ENCODE measurements around the gene CACFD1. TPM values are rescaled to one million over a fixed set of nuclear protein-coding genes. Genes with fewer than 3 reads are reported as not detected.

CACFD1 gene
- polyA plus RNA-seq, 1 donor from 2014 or later, result 15.9 TPM

DNA sequence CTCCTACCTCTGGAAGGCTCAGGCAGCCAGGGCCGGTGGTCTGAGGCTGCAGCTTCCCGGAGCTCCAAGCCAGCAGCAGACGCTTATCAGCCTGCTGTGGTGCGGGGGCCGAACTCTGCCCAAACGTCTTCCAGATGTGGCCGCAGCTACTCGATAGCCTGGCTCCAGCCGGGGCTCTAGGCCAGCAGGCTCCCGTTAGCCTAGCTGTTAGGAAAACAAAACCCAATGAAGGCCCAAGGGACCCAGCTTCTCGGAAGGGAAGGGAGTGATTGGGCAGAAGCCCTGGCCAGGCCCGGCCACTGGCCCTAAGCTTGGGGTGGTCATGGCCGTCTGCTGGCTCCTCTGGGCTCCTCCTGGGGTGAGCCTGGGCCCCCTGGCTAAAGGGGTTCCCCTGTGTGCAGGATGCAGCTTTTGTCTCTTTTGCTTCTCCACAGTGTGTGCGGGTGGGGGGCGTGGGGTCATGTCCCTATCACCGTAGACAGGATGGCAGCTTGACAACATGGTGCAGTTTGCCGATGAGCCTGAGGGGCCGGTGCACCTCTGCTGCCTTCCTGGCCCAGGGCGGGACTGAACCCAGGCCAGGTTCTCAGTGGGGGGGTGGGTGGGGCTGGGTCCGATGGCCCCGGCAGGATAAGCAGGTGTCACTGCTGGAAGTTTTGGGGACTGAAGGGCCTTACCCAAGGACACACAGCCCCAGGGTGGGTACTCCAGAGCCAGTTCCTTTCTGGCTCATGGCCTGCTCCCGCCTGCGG, 46.3 kb downstream of the CACFD1 start:
- Mint-ChIP-seq H3K4me1 (peaks cover 0 to 4% (median 0%) of the 10 kb centered on the region in 3 donors), H3K27ac (no peak overlapping the region), H3K27me3 (peaks cover 21% of the 10 kb centered on the region), H3K9me3 (peaks cover 0 to 21% (median 14%) of the 10 kb centered on the region in 3 donors), H3K4me3 (no peak overlapping the region), H3K36me3 (no peaks in the 10 kb centered on the region)

GRCh38 chr9:133506653-133507038, 46.9 kb downstream of the CACFD1 start:
- peaks cover 0 to 4% (median 0%) of the 10 kb centered on the region in 3 donors for H3K4me1 Mint-ChIP-seq
- no peaks in the 10 kb centered on the region for H3K36me3 Mint-ChIP-seq
- H3K4me3 Mint-ChIP-seq, result no peak overlapping the region
- peaks cover 21% of the 10 kb centered on the region for H3K27me3 Mint-ChIP-seq
- peaks cover 0 to 15% (median 10%) of the 10 kb centered on the region in 3 donors for H3K9me3 Mint-ChIP-seq
- no peak overlapping the region for H3K27ac Mint-ChIP-seq

DNA sequence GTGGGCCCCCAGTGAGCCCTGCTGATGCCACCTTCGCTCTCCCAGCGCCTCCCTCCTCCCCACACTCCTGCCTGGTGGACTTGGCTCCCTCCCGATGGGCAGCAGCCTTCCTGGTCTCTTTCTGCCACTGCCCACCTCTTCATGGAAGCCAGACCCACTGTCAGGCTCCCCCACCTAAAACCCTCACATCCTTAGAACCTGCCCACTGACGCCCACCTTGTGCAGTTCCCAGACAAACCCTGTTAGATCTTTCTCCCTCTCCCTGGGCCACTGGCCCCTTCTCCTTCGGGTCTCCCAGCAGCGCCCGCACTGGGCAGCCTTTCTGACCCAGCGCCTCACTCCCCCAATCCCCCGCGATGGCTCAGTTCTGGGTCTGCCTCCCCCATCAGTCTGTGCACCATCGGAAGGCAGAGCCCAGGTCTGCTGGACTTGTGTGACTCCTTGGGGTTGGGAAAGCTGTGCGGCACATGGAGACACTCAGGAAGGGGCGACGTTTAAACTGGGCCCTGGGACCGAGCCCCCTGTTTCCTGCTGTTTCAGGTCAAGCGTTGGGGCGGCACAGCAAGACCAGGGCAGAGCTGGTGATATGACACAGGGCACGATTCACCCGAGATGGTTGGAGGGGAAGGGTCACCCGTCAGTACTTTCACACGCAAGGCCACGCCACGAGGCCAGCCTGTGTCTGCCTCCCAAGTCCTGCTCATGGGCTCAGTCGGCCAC, 47.6 kb downstream of the CACFD1 start:
- H3K27ac Mint-ChIP-seq, result no peak overlapping the region
- H3K9me3 Mint-ChIP-seq, result peaks cover 0 to 8% (median 7%) of the 10 kb centered on the region in 3 donors
- H3K4me1 Mint-ChIP-seq, result peaks cover 0 to 4% (median 0%) of the 10 kb centered on the region in 3 donors
- H3K4me3 Mint-ChIP-seq, result no peak overlapping the region
- peaks cover 21% of the 10 kb centered on the region for H3K27me3 Mint-ChIP-seq
- H3K36me3 Mint-ChIP-seq, result no peaks in the 10 kb centered on the region

- Mint-ChIP-seq H3K36me3 (no peaks in the 10 kb centered on the region), H3K4me3 (no peak overlapping the region), H3K9me3 (peaks cover 0 to 4% (median 3%) of the 10 kb centered on the region in 3 donors), H3K4me1 (peaks cover 0 to 4% (median 0%) of the 10 kb centered on the region in 3 donors), H3K27me3 (peaks cover 21% of the 10 kb centered on the region), H3K27ac (no peak overlapping the region)
Observed at GRCh38 chr9:133508046-133508445, 48.3 kb downstream of the CACFD1 start.

DNA sequence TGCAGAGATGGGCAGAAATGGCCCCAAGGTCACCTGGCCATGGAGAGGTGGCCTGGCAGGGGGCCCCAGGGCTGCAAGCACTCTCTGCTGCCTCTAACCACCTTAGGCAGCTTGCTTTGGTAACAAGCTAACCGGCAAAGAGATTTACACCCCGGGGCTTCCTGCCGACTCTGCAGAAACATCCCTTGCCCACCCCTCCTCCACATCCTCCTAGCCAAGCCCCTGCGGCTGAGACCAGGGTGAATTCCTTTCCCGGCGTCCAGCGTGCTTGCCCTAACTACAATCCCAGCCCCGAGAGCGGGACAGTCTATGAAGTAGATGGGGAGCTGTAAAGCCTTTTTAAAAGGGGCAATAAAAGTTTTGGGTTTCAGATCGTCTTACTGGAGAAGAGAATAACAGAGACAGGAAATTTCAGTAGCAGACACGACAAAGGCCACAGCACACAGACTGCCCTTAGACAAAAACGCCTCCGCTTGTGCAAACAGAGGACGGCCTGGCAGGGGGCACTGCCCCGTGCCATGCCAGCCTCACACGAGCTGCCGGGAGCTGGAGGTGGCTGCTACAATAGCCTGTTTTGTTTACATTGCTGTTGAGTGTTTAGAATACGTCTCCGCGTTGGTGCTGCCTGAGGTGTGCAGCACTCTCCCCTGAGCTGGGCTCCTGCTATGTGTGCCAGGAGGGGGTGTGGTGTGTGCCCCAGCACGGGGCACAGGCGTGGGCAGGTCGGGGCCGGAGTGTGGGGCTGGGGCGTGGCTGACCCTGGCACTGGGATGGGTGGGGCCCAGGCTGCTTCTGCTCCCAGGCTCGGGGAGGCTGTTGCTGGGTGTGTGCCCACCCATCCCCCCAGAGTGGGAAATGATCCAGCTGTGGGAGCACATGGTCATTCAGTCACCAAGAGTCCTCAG, 49.7 kb downstream of the CACFD1 start:
- Mint-ChIP-seq H3K27me3 (peaks cover 12% of the 10 kb centered on the region), H3K9me3 (no peaks in the 10 kb centered on the region), H3K4me3 (no peak overlapping the region), H3K27ac (peak overlapping the region in 2 of 3 donors; percentile 14 to 40), H3K4me1 (peaks cover 0 to 4% (median 0%) of the 10 kb centered on the region in 3 donors), H3K36me3 (peaks cover 2% of the 10 kb centered on the region)

DNA sequence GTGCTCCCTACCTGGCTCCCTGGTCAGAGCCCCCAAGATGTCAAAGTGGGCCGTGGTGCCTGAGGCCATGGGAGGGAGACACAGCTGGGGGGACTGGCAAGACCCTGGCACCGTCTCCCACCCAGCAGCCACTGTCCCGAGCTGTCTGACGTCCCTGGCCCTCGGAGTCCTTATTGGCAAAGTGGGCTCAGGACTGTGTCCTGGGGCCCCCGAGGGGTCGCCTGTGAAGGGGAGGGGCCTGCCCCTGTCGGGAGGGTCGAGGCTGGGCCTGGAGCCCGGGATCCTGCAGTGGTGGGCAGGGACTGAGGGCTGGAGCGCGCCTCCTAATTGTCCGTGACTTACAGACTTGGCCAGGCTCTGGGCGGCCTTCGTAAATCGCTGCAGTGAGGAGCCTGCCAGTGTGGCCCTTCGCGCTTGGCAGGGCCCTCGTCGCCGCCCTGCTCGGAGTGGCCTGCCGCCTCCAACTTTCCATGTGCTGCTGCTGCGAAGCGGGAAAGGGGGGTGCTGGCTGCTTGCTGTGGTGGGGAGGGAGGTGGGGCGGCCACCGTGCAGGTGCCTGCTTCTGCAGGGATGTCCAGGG, 51.2 kb downstream of the CACFD1 start:
- Mint-ChIP-seq H3K36me3 (peaks cover 2% of the 10 kb centered on the region), H3K9me3 (no peaks in the 10 kb centered on the region), H3K4me3 (no peak overlapping the region), H3K27me3 (peaks cover 12% of the 10 kb centered on the region), H3K4me1 (peaks cover 0 to 4% (median 0%) of the 10 kb centered on the region in 3 donors), H3K27ac (no peak overlapping the region)

DNA sequence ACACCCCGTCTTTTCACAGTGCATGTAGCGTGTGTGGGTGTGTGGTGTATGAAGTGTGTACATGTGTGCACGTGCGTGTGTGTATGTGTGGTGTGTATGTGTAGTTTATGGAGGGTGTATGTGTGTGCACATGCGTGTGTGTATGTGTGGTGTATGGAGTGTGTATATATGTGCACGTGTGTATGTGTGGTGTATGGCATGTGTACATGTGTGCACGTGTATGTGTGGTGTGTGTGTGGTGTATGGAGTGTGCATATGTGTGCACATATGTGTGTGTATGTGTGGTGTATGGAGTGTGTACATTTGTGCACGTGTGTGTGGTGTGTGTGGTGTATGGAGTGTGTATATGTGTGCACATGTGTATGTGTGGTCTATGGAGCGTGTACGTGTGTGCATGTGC, 51.8 kb downstream of the CACFD1 start:
- Mint-ChIP-seq H3K27ac (no peak overlapping the region), H3K9me3 (no peaks in the 10 kb centered on the region), H3K4me3 (no peak overlapping the region), H3K27me3 (peaks cover 12% of the 10 kb centered on the region), H3K4me1 (peaks cover 0 to 4% (median 0%) of the 10 kb centered on the region in 3 donors), H3K36me3 (peaks cover 2% of the 10 kb centered on the region)

- Mint-ChIP-seq H3K4me3 (no peak overlapping the region), H3K36me3 (peaks cover 2% of the 10 kb centered on the region), H3K27me3 (peaks cover 7% of the 10 kb centered on the region), H3K9me3 (no peaks in the 10 kb centered on the region), H3K27ac (no peak overlapping the region), H3K4me1 (peaks cover 0 to 4% (median 0%) of the 10 kb centered on the region in 3 donors)
Observed at GRCh38 chr9:133512253-133513213, 52.8 kb downstream of the CACFD1 start.

GRCh38 chr9:133513214-133514100, 53.7 kb downstream of the CACFD1 start:
- H3K36me3 Mint-ChIP-seq, result peaks cover 2% of the 10 kb centered on the region
- peaks cover 8% of the 10 kb centered on the region for H3K27me3 Mint-ChIP-seq
- no peak overlapping the region for H3K27ac Mint-ChIP-seq
- no peaks in the 10 kb centered on the region for H3K9me3 Mint-ChIP-seq
- no peak overlapping the region for H3K4me3 Mint-ChIP-seq
- H3K4me1 Mint-ChIP-seq, result peaks cover 0 to 4% (median 0%) of the 10 kb centered on the region in 3 donors

- H3K27me3 Mint-ChIP-seq, result peaks cover 6% of the 10 kb centered on the region
- no peak overlapping the region for H3K4me3 Mint-ChIP-seq
- no peaks in the 10 kb centered on the region for H3K4me1 Mint-ChIP-seq
- H3K36me3 Mint-ChIP-seq, result peaks cover 2% of the 10 kb centered on the region
- no peaks in the 10 kb centered on the region for H3K9me3 Mint-ChIP-seq
- no peak overlapping the region for H3K27ac Mint-ChIP-seq
Observed at GRCh38 chr9:133514460-133515239, 54.9 kb downstream of the CACFD1 start.

DNA sequence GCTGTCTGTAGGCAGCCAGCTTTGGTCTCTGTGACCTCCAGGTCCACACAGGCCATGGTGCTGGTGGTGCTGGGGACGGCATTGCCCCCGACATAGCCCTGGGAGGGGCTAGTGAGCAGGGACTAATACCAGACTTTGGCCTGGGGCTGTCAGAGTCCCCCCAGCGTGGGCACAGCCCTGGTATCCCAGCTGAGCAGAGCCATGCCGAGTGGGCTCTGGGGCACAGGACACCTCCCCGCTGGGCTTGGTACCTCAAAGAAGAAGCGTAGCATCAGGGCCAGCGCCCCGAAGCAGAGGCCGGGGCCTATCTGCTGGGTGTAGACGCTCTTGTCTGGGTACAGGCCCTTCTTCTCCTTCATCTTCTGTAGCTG, 55.4 kb downstream of the CACFD1 start:
- H3K9me3 Mint-ChIP-seq, result no peaks in the 10 kb centered on the region
- H3K4me3 Mint-ChIP-seq, result no peak overlapping the region
- H3K36me3 Mint-ChIP-seq, result peaks cover 2% of the 10 kb centered on the region
- H3K27ac Mint-ChIP-seq, result no peak overlapping the region
- no peaks in the 10 kb centered on the region for H3K4me1 Mint-ChIP-seq
- H3K27me3 Mint-ChIP-seq, result peaks cover 4% of the 10 kb centered on the region

DNA sequence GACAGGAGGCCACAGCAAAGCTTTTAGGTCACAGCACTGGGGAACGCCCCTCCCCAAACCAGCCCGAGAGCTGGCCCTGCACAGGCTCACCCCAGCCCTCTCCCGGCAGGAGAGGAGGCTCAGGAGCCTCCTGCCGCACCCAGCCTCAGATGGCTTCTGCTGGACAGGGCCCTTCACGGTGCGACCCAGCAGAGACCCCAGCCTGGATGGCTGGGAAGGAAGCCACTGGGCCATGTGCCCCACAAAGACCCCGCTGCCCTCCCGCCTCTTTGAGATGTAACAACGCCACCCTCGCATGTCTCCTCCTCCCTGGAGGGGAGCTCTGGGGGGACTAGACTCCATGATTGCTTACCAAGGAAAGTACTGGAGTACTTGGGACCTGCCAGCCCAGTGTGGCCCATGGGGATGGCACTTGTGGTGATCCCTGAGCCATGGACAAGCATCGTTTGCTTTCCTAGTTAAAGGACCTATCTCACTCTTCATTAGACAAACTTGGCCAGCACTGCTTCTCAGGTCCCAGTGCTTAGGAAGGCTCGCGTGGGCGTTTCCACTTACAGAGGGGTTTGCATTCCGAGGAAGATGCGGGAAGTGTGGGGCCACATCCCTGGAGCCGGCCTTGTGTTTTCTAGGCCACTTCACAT, 56.0 kb downstream of the CACFD1 start:
- Mint-ChIP-seq H3K4me1 (no peaks in the 10 kb centered on the region), H3K36me3 (peaks cover 2% of the 10 kb centered on the region), H3K27ac (no peak overlapping the region), H3K9me3 (no peaks in the 10 kb centered on the region), H3K4me3 (no peak overlapping the region), H3K27me3 (peaks cover 3% of the 10 kb centered on the region)
